ENCODE measurements around the gene SNX21.

DNA sequence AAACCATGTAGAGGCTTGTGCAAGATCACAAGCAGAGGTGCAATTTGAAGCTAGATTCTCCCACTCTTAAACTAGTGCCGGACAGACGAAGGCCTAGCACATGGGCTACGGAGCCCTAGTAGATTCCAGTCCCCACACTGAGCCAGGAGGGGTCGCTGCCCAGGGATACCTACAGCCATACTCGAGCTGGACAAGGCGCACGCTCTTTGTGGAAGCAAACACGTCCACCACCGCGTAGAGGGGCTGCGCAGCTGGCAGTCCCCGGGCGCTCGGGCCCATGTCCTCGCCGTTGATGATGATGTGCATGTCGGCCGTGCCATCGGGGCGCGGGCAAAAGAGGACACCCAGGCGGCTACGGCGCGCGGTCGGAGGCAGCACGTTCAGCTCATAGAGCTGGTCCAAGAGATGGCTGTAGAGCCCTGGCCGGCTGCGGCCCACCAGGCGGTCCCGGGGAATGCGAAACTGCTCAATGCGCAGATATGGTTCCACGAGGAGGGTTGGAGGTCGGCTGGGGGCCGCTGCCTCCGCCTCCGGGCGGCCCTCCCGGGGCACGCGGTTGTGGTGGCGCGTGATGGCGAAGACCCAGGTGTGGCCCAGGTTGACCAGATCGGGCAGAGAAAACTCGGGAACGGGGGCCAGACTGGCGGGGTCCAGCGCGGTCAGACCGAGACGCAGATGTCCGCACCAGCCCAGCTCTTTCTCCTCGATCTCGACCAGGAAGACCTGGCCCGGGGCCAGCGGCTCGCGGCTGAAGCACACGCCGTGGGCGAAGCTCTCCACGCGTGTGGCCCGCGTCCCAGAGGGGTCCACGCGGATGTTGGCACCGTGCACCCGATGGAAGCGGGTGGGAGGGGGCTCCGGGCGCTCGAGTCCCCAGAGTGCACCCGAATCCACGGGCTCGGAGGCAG is 56.7 kb downstream of the SNX21 start:
- TF ChIP-seq, protein P1, sequence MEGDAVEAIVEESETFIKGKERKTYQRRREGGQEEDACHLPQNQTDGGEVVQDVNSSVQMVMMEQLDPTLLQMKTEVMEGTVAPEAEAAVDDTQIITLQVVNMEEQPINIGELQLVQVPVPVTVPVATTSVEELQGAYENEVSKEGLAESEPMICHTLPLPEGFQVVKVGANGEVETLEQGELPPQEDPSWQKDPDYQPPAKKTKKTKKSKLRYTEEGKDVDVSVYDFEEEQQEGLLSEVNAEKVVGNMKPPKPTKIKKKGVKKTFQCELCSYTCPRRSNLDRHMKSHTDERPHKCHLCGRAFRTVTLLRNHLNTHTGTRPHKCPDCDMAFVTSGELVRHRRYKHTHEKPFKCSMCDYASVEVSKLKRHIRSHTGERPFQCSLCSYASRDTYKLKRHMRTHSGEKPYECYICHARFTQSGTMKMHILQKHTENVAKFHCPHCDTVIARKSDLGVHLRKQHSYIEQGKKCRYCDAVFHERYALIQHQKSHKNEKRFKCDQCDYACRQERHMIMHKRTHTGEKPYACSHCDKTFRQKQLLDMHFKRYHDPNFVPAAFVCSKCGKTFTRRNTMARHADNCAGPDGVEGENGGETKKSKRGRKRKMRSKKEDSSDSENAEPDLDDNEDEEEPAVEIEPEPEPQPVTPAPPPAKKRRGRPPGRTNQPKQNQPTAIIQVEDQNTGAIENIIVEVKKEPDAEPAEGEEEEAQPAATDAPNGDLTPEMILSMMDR (IDR thresholded peaks at IDR 0.05; ENCODE audit: insufficient read depth, low read length, poor library complexity, severe bottlenecking) = no peak
- TF ChIP-seq EZH2phosphoT487 (conservative IDR thresholded peaks at IDR 0.05; ENCODE audit: low read length) = no peak

Data from SU-DHL-6 (cell line).